GM19351 (cell line): ENCODE data around the gene ORMDL1.
A peak's percentile ranks its signal among the peaks of the same experiment; 100 is the strongest.

ENCODE experiments used
- ATAC-seq: cut with Tn5 transposase; IDR thresholded peaks from one replicate; pipeline ENCODE4 v1.9.1; 2021; ENCODE audit warnings: mild to moderate bottlenecking, moderate library complexity; ENCODE audit not compliant: unreplicated experiment

ORMDL1 gene, protein sequence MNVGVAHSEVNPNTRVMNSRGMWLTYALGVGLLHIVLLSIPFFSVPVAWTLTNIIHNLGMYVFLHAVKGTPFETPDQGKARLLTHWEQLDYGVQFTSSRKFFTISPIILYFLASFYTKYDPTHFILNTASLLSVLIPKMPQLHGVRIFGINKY

DNA sequence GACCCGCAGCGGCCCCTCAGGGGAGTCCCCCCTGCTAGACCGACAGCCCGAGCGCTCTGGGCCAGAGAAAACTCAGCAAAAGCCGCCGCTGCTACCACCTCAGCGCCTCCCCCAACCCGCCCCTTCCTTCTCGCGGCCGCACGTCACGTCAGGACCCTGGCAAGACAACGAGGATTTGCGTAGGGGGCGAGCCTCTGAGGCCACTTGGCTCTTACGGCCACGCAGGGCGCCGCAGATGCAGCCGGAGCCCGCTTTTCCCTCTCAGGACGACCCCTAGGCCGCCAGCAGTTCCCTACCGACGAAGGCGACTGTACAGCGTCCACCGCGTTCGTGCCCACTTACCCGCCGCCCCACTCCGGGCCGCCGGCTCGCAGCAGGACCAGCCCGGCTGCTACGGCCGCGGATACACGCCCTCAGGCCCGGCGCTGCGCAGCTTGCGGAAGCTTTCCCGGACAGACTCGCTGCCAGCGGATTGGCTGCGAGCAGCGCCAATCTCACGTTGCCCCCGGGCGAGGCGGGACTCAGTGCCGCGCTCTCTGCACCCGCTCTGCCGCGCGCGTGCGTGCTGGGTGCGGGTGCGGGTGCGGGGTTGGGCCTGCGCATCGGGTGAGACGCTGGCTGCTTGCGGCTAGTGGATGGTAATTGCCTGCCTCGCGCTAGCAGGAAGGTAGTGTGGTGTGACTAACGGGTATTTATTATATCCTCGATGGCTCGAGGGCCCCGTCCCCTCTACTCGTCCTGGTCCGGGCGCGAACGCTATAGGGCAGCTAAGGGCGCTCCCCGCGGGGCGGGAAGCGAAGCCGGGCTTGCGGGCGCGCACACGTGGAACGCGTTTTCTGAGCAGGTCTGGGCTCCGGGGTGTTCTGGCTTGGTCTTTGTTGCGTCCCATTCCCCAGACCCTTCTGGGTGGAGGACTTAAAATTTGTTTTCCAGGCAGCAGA, at the start of gene ORMDL1, which contains the start of gene PMS1:
Gene ORMDL1, minus strand, starts transcription at position 413 of the 941 bp plus-strand sequence. CDS start 1,744 bp downstream, outside the sequence.
Gene PMS1, plus strand, starts transcription at position 524 of the 941 bp plus-strand sequence. CDS start 7,360 bp downstream, outside the sequence.
- peak; percentile 83 for ATAC-seq

DNA sequence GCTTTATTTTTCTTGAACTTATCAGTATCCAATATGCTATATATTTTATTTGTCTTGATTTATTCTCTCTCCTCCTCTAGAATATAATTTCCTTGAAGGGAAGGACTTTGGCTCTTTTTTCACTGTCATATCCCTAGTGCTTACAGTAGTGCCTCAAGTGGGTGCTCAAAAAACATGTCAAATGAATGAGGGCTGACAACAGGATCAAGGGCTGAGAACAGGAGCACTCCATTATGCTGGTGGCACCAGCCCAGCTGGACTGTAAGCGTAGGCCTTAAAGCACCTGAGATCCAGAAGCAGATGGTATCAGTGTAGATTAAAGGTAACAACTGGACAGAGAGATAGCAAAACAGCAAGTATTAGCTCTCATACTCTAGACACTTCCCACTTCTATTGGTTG, 46.4 kb upstream of the ORMDL1 start:
- no peak for ATAC-seq

DNA sequence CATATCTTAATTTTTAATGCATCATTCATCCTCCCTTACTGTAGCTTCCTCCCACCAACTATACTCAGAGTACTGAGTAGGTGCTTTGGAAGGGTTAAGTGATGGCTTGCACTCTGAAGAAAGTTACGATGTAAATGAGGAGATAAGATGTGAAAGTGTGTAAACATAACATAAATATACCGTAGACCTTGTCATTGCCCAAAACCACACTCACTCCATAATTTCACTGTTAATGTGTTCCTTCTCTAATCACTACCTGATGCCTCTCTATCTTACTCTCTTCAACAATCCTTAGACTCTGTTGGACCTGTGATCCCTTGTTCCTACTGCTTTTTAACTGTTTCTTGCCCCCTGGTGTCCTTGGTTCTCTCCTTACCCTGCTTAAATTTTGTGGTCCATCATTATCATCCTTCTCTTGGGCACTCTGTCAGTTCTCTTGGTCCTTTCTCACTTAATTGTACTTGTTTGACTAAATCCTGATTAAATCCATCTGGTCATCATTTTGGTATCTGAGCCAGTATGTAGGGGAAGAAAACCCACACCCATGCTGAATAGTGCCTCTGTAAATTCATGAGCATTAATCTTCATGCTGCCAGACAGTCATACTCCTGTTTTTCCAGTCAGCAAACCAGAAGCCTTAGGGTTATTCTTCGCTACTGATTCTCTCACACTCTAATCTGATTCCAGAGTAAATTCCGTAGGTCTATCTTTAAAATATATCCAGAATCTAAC, 45.1 kb upstream of the ORMDL1 start:
- ATAC-seq = no peak

DNA sequence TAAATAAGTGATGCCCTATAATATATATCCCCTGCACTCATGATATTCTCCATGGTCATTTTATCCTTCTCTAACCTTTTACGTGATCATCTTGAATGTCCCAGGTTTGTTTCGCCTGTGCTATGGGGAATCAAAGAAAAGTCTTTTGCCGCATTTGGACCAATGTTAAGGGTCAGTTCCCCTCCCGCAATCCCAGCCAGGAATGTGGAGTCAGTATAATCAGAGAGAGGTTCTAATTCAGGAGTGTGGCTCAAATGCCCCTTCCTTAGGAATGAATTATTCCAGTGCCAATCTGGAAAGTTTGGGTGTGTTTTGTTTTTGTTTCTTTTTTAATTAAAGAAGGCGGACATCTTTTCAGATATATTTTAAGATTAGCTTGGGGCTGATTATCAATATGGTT, 41.9 kb upstream of the ORMDL1 start:
- ATAC-seq = no peak

DNA sequence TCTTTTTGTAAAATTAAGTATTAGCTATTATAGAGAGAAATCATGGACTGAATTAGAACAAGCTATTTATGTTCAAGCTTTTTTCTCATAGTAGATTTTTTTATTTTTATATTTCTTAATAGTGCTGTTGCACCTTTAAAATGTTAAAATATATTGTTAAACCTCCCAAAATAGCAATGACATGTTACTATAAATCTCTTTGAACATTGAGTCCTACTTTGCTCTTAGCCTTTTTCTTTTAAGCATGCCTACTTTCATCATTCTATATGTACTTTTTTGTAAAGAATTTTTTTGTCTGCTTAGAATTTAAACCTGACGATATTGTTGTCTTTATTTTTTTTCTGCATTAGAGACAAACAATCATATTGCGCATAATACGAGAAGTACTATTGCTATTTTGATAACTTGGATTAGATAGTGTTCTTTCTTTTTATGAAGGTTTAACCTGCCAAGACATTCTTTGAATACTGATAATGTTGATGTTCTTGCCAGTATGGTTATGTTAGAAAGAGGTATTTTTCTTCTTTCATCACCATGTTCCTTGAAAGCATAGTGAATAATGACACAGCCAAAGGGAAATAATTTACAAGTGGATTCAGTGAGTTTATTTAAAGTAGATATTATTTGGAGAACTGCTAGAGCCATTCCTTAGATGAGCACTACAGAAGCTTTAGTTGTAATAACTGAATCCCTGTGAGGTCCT, 40.7 kb upstream of the ORMDL1 start:
- no peak for ATAC-seq

DNA sequence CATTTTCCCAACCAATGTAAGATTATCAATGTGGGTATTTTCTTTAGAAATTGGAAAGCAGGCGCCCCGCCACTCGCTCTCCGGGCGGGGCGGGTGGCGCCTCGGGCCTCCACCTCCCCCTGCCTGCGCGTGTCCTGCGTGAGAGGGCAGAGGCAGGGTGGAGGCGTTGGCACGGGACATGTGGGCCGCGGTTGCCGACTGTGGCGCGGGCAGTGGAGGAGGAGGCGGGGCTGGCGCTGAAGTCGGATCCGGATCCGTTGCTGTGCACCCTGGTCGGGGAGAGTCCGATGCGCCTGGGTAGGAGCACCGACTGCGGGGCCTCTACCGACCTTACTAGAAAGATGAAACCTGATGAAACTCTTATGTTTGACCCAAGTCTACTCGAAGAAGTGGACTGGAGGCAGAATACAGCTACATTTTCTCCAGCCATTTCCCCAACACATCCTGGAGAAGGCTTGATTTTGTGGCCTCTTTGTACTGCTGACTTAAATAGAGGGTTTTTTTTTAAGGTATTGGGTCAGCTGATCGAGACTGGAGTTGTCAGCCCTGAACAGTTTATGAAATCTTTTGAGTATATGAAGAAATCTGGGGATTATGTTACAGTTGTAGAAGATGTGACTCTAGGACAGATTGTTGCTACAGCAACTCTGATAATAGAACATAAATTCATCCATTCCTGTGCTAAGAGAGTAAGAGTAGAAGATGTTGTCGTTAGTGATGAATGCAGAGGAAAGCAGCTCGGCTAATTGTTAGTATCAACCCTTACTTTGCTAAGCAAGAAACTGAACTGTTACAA, 38.0 kb upstream of the ORMDL1 start:
- ATAC-seq = no peak

DNA sequence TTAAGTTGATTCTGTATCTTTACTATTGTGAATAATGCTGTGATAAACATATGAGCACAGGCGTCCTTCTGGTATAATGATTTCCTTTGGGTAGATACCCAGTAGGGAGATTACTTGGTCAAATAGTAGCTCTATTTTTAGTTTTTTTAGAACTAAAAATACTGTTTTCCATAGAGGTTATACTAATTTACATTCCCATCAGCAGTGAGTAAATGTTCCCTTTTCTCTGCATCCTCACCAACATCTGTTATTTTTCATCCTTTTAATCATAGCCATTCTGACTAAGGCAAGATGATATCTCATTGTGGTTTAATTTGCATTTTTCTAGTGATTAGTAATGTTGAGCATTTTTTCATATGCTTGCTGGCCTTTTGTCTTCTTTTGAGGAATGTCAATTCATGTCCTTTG, 35.2 kb upstream of the ORMDL1 start:
- no peak for ATAC-seq

DNA sequence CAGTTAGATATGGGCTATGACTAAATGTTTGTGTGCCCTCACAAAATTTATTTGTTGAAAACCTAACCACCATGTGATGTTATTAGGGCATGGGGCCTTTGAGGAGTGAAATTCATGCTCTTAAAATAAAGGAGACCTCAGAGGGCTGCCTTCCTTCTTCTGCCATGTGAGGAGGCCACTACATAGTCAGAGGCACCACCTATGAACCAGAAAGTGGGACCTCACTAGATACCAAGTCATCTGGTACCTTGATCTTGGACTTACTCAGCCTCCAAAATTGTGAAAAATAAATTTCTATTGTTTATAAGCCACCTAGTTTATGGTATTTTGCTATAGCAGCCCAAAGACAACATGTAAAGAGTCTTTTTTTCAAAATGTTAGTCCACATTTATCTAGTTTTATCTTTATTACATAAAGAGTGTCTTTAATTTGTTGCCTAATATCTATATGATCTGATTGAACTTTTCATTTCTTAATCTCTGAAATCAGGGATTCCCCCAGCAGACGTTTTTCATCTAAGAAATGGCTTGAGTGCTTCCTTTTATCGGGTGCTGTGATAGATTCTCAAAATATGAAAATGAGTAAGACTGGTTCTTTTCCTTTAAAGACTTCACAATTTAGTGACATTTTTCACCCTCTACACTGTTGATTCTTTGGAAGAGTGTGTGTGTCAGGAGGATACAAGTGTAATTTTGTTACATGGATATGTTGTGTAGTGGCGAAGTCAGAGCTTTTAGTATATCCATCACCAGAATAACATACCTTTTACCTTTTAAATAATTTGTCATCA, 34.3 kb upstream of the ORMDL1 start:
- ATAC-seq = no peak

DNA sequence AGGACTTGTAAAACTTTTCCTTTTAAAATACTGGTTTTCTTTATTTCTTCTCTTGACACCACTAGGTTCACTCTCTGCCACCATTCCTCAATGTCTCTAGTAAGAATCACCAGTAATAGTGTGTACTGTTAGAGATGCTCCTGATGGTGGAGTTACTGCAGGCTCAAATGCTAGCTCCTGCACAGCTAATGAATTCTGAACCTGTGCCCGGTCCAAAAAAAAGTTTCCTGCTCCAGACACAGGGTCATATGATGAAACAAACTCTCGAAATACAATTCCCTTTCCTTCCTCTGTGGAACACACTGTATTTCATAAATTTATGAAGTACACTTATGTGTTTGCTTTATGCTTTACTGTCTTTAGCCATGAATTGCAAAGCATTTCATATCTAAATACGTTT, 19.3 kb upstream of the ORMDL1 start:
- ATAC-seq = no peak

DNA sequence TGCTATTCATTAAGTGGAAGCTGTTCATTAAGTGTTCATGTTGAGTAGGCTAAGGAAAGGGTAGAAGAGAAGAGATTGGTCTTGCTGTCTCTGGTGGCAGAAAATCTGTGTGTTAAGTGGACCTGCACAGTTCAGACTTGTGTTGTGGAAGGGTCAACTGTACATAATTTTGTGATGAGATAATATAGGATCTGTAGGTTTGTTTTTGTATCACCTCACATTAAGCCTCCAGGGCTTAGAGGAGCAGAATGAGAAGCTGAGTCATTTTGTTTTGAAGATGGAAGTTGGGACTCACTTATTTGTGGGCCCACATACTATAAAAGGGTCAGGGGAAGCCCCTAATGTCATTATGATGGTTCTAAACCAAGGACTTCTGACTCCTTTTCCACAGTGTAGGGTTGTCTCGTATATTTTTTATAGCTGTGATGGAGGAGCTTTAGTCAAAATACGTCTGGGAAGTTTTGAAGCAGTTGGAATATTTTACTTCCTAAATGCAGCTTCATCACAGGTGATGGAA, 18.3 kb upstream of the ORMDL1 start:
- no peak for ATAC-seq

DNA sequence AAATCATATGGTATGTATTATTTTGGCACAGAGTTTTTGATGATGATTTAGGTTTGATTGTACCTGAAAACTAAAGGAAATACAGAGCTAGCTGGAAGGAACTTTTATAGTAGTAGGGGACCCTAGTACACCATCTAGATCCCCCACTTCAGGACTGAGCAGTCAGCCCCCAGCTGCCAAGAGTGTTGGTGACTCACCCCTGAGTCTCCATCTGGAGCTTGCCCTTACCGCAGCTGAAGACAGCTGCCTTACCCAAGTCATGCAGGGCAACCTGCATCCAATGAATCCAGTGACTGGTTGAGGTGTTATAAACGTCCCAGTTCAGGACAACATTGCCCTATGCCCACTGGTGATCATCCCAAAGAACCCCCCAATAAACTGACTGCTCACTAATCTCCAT, 15.4 kb upstream of the ORMDL1 start:
- no peak for ATAC-seq

DNA sequence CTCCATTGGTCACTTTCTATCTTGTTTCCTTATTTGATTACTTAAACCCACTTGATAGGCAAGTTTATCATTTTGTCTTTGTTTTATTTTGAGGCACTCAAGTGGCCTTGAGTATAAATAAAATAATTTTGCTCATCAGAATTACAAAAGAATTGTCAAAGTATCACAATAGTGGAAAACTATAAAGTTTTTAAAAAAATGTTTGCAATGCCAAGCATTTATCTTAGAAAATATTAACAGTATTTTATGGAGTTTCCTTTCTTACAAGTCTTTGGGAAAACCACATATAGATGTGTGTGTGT, 14.8 kb upstream of the ORMDL1 start:
- ATAC-seq = no peak

DNA sequence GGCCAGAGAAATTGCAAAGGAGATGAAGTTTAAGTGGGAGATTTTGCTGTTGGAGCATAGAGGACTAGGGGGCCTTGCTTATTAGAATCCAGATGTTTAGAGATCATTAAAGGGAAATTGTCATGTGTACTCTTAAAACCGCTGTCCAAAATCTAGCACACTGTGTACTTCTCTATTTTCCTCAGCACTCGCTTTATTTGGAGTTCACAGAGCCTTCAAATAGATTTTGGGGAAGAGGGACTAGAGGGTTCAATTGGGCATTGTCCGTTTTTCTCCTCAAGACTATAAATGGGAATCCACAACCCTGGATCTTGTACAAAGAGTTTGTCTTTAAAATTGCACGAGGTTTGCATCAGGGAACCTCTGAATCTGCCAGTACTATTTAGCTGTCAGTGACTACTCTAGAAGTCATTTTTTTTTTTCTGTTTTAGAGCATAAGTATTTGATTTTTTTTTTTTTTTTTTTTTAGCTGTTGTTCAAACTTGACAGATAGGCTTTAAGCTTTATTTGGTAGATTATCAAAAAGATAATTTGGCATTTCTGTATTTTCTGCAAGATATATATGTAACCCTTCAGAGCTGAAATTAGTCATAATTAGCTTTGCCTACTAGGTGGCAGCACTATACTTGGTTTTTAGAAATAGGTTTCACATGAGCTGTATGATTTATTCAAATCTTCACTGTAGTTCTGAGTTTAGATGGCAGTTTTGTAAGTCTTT, 14.3 kb upstream of the ORMDL1 start:
- ATAC-seq = peak; percentile 89

DNA sequence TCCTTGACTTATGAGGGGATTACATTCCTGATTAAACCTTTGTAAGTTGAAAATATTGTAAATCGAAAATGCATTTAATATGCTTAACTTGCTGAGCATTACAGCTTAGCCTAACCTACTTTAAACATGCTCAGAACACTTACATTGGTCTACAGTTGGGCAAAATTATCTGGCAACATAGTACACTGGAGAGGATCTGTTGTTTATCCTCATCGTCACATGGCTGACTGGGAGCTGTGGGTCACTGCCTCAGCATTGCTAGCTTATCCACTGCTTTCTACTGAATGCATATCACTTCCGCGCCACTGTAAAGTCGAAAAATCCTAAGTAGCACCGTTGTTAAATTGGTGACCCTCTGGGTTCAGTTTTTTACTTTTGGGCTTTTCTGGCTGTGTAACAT, 13.8 kb upstream of the ORMDL1 start:
- no peak for ATAC-seq

DNA sequence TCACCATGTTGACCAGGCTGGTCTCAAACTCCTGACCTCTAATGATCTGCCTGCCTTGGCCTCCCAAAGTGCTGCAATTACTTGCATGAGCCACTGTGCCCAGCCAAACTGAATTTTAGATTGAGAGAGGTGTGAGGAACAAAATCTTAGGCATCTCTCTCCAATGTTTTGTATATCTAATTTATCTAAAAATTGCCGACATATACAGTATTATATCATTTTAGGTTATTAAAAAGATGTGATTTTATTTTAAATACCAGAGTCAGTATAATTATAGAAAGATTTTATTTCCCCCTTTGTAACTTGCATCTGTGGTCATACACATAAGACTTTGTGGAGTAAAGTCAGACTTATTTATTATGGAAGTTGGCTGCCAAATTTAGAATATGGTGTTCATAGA, 10.2 kb upstream of the ORMDL1 start:
- no peak for ATAC-seq

DNA sequence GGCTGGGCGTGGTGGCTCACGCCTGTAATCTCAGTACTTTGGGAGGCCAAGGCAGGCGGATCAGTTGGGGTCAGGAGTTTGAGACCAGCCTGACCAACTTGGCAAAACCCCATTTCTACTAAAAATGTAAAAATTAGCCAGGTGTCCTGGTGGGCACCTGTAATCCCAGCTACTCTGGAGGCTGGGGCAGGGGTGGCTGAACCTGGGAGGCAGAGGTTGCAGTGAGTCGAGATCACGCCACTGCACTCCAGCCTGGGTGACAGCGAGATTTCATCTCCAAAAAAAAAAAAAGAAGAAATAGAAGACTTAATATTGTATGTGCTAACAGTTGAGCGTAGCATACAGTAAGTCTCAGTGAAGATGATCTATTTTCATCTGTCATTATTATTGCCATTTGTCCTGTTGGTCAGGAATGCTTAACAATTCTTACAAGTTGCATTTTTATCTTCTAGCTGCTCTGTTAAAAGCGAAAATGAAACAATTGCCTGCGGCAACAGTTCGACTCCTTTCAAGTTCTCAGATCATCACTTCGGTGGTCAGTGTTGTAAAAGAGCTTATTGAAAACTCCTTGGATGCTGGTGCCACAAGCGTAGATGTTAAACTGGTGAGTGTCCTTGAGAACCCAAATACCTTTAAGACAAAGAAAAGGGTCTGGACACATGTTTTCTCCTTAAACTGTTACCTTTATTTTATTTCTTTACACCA, 7.4 kb upstream of the ORMDL1 start:
- ATAC-seq = peak; percentile 69

DNA sequence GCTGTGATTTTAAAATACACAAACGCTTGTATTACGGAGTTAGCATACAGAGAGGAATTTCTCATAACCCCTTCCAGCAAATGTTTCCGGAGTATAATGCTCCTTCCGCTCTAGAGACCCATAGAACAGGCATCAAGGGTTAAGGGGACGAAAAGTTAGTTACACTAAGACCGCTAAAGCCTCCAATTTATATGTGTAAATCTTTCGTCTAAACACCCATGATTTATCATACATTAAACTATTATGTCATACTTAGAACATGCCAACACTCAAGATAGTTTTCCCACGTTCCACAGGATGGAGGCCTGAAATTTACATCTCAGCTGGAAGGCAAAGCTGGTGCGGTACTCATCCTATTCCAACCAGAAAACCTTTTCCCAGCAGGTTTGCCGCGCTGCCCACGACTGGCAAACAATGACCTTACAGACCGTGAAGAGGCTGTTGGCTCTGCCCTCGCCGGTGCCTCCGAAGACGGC, 650 bp downstream of the ORMDL1 start:
- ATAC-seq = peak; percentile 24

DNA sequence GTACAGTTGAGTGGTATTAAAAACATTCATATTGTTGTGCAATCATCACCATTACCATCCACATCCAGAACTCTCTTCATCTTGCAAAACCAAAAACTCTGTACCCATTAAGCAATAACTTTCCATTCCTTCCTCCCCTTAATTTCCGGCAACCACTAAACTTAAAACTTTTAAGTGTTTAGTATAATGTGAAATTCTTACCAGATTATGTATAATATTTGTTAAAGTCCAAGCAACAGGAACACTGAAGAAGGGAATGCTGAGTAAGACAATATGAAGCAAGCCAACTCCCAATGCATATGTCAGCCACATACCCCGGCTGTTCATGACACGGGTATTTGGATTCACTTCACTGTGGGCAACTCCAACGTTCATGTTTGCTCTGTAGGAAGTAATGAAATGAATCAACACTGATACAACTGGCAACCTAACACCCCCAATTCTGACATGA, 1.9 kb downstream of the ORMDL1 start:
- ATAC-seq = no peak
